Measurements from ENCODE around the gene ZFP82.

ZFP82 gene

GRCh38 chr19:36420961-36421748 lies 2.7 kb upstream of the ZFP82 start:
- H3K79me2 ChIP-seq (ENCODE audit: low read length), result peaks cover 23% of the 10 kb centered on the region
- H3K9ac ChIP-seq (ENCODE audit: low read length), result no peak overlapping the region
- TF ChIP-seq EZH2phosphoT487 (IDR thresholded peaks at IDR 0.05; ENCODE audit: low read depth) (no peak), CTCF (IDR thresholded peaks at IDR 0.05; ENCODE audit: low read depth, low read length) (no peak)
- no peak overlapping the region for H3K4me3 ChIP-seq (ENCODE audit: low read length)
- H3K27ac ChIP-seq (ENCODE audit: low read length), result no peak overlapping the region
- peaks cover 10% of the 10 kb centered on the region for H3K36me3 ChIP-seq (replicated peaks; ENCODE audit: low read depth, low read length)
- peaks cover 9% of the 10 kb centered on the region for H3K4me1 ChIP-seq (ENCODE audit: low read length)
- H3K9me3 ChIP-seq (ENCODE audit: insufficient read depth, low read length), result peaks cover 3% of the 10 kb centered on the region; the same call in 1 of the 2 replicates
- H4K20me1 ChIP-seq (ENCODE audit: insufficient read depth, low read length), result no peaks in the 10 kb centered on the region
- H3K4me2 ChIP-seq (ENCODE audit: low read length), result no peak overlapping the region
- no peak overlapping the region for H2AFZ ChIP-seq (ENCODE audit: low read depth, low read length)
- no peaks in the 10 kb centered on the region for H3K27me3 ChIP-seq (ENCODE audit: low read depth, low read length)

GRCh38 chr19:36417752-36418286 lies 625 bp downstream of the ZFP82 start:
- Histone ChIP-seq H3K4me3 (ENCODE audit: low read length) (peak overlapping the region; percentile 84), H3K9me3 (ENCODE audit: insufficient read depth, low read length) (peaks cover 16% of the 10 kb centered on the region; the same call in 1 of the 2 replicates)

GRCh38 chr19:36409841-36410240 lies 8.6 kb downstream of the ZFP82 start:
- Histone ChIP-seq H3K27ac (ENCODE audit: low read length) (no peak overlapping the region), H3K27me3 (ENCODE audit: low read depth, low read length) (no peaks in the 10 kb centered on the region), H3K9ac (ENCODE audit: low read length) (no peak overlapping the region), H4K20me1 (ENCODE audit: insufficient read depth, low read length) (no peaks in the 10 kb centered on the region), H3K36me3 (replicated peaks; ENCODE audit: low read depth, low read length) (peaks cover 88% of the 10 kb centered on the region), H3K9me3 (ENCODE audit: insufficient read depth, low read length) (peaks cover 10% of the 10 kb centered on the region), H3K4me2 (ENCODE audit: low read length) (no peak overlapping the region), H3K4me3 (ENCODE audit: low read length) (no peak overlapping the region), H3K4me1 (ENCODE audit: low read length) (no peaks in the 10 kb centered on the region), H2AFZ (ENCODE audit: low read depth, low read length) (no peak overlapping the region), H3K79me2 (ENCODE audit: low read length) (peaks cover 61% of the 10 kb centered on the region)
- TF ChIP-seq EZH2phosphoT487 (IDR thresholded peaks at IDR 0.05; ENCODE audit: low read depth) (no peak), CTCF (IDR thresholded peaks at IDR 0.05; ENCODE audit: low read depth, low read length) (no peak)

More at GRCh38 chr19:36417752-36418286, 625 bp downstream of the ZFP82 start:
- Histone ChIP-seq H3K27me3 (ENCODE audit: low read depth, low read length) (no peaks in the 10 kb centered on the region), H3K27ac (ENCODE audit: low read length) (peak overlapping the region; percentile 62), H3K4me1 (ENCODE audit: low read length) (peaks cover 9% of the 10 kb centered on the region), H3K4me2 (ENCODE audit: low read length) (peak overlapping the region; percentile 91), H3K9ac (ENCODE audit: low read length) (peak overlapping the region; percentile 80), H3K79me2 (ENCODE audit: low read length) (peaks cover 56% of the 10 kb centered on the region), H3K36me3 (replicated peaks; ENCODE audit: low read depth, low read length) (peaks cover 38% of the 10 kb centered on the region), H2AFZ (ENCODE audit: low read depth, low read length) (peak overlapping the region; percentile 82), H4K20me1 (ENCODE audit: insufficient read depth, low read length) (no peaks in the 10 kb centered on the region)
- no peak for TF ChIP-seq EZH2phosphoT487 (IDR thresholded peaks at IDR 0.05; ENCODE audit: low read depth)

DNA sequence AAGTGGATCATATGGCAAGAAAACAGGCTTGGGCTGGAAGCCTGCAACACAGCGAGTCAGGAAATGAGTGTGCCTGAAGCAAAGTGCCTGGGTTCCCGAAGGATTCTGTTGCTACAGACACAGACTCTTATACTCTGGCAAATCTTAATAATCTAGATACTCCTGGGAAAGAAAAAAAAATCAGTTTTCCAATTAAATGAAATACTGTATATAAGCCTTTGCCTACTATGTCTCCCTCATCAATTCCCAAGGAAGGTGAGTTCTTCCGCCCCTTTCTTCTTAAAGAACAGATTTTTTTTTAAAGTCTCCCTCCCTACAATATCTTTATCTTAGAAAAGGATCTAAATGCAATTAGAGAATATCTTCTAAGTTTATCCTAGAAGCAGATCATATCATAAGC lies 10.3 kb downstream of the ZFP82 start:
- Histone ChIP-seq H3K27ac (ENCODE audit: low read length) (no peak overlapping the region), H3K4me1 (ENCODE audit: low read length) (no peaks in the 10 kb centered on the region), H3K4me3 (ENCODE audit: low read length) (no peak overlapping the region), H3K9me3 (ENCODE audit: insufficient read depth, low read length) (peaks cover 7% of the 10 kb centered on the region; the same call in 1 of the 2 replicates), H2AFZ (ENCODE audit: low read depth, low read length) (no peak overlapping the region), H3K79me2 (ENCODE audit: low read length) (peaks cover 44% of the 10 kb centered on the region), H3K36me3 (replicated peaks; ENCODE audit: low read depth, low read length) (peaks cover 88% of the 10 kb centered on the region), H4K20me1 (ENCODE audit: insufficient read depth, low read length) (no peaks in the 10 kb centered on the region), H3K9ac (ENCODE audit: low read length) (no peak overlapping the region), H3K27me3 (ENCODE audit: low read depth, low read length) (no peaks in the 10 kb centered on the region), H3K4me2 (ENCODE audit: low read length) (no peak overlapping the region)
- no peak for TF ChIP-seq CTCF (IDR thresholded peaks at IDR 0.05; ENCODE audit: low read depth, low read length)
- no peak for TF ChIP-seq EZH2phosphoT487 (IDR thresholded peaks at IDR 0.05; ENCODE audit: low read depth)
